ENCODE results near the gene CD6. TPM values are rescaled to one million over a fixed set of nuclear protein-coding genes. Genes with fewer than 3 reads are reported as not detected.
A peak's percentile ranks its signal among the peaks of the same experiment; 100 is the strongest.

The CD6 gene, protein sequence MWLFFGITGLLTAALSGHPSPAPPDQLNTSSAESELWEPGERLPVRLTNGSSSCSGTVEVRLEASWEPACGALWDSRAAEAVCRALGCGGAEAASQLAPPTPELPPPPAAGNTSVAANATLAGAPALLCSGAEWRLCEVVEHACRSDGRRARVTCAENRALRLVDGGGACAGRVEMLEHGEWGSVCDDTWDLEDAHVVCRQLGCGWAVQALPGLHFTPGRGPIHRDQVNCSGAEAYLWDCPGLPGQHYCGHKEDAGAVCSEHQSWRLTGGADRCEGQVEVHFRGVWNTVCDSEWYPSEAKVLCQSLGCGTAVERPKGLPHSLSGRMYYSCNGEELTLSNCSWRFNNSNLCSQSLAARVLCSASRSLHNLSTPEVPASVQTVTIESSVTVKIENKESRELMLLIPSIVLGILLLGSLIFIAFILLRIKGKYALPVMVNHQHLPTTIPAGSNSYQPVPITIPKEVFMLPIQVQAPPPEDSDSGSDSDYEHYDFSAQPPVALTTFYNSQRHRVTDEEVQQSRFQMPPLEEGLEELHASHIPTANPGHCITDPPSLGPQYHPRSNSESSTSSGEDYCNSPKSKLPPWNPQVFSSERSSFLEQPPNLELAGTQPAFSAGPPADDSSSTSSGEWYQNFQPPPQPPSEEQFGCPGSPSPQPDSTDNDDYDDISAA
- total RNA-seq, result 100 to 1,000 TPM; 254 to 438 TPM

DNA sequence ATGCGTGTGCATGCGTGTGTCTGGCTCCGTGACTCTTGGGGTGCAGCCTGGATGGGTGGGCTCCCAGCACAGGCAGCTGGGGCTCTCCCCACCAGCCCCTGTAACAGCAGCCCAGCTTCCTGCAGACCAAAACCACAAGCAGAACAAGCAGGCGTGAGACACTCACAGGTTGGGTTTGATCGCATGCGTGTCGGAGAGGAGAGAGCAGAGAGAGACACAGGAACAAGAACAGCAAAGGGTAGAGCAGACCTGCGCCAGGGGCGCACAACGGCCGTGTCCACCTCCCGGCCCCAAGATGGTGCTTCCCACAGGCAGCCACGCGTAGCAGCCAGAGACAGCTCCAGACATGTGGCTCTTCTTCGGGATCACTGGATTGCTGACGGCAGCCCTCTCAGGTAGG lies at the start of gene CD6:
Gene CD6, plus strand, starts transcription at position 161 of the 400 bp plus-strand sequence. Its CDS starts 186 bp downstream, at position 347.
- ATAC-seq (replicated peaks), result peak; percentile 60
- Mint-ChIP-seq H3K27me3 (no peaks in the 10 kb centered on the region), H3K9me3 (no peaks in the 10 kb centered on the region), H3K27ac (peak within 1 kb of the TSS; percentile 99), H3K4me1 (peaks cover 8% of the 10 kb centered on the region), H3K36me3 (ENCODE audit: low read depth) (peaks cover 53% of the 10 kb centered on the region), H3K4me3 (peak within 1 kb of the TSS; percentile 93)

DNA sequence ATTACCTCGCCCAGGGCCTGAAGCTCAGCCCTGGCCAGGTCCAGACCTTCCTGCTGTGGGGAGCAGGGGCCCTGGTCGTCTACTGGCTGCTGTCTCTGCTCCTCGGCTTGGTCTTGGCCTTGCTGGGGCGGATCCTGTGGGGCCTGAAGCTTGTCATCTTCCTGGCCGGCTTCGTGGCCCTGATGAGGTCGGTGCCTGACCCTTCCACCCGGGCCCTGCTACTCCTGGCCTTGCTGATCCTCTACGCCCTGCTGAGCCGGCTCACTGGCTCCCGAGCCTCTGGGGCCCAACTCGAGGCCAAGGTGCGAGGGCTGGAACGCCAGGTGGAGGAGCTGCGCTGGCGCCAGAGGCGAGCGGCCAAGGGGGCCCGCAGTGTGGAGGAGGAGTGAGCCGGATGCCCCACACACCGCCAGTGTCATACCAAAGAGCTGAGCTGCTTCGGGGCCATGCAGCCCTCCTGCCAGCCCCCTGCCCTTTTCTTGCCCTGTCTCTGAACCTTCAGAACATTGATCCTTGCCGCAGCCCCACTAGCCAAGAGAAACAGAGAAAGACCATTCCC lies 49.6 kb upstream of the CD6 start:
- Mint-ChIP-seq H3K36me3 (ENCODE audit: low read depth) (peaks cover 67% of the 10 kb centered on the region), H3K9me3 (no peaks in the 10 kb centered on the region), H3K27me3 (peaks cover 13% of the 10 kb centered on the region), H3K27ac (no peak overlapping the region), H3K4me1 (peaks cover 15% of the 10 kb centered on the region), H3K4me3 (no peak overlapping the region)
- ATAC-seq (replicated peaks), result no peak

DNA sequence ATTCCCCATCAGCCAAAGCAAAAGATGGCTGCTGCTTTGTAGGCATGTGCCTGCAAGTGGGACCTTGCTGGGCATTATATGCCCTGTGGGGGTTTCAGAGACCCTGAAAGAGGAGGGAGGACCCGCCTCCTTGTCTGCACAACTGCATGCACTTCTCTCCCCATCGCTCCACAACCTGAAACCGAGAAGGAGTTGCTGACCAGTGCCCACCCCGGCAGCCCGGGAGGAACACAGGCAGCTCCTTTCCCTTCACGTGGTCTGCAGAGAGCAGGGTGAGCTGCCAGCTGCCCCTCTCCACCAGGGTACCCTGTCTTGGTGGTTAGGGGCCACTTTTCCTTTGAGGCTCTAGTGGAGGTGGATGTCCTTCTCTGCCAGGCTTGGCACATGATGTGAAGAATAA lies 48.6 kb upstream of the CD6 start:
- H3K9me3 Mint-ChIP-seq, result no peaks in the 10 kb centered on the region
- H3K4me3 Mint-ChIP-seq, result no peak overlapping the region
- H3K4me1 Mint-ChIP-seq, result peaks cover 10% of the 10 kb centered on the region
- peaks cover 63% of the 10 kb centered on the region for H3K36me3 Mint-ChIP-seq (ENCODE audit: low read depth)
- H3K27ac Mint-ChIP-seq, result no peak overlapping the region
- H3K27me3 Mint-ChIP-seq, result peaks cover 13% of the 10 kb centered on the region
- no peak for ATAC-seq (replicated peaks)

DNA sequence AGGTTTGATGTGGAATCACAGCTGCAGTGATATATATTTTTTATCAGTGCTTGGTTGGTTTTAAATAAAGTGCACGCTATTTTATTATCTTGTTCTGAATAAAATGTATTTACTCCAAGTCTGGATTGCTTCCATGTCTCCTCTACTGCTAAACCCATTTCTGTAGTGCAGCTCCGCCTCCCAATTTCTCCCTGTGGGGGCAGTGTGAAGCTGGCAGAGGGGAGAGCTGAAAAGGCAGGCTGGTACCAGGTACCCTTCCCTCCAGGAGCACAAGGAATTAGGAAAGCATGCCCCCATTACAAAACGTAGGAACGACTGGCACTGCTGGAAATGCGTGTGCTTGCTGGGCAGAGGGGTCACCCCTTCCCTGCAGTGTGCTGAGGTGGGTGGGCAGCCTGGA lies 48.2 kb upstream of the CD6 start:
- ATAC-seq (replicated peaks), result no peak
- H3K36me3 Mint-ChIP-seq (ENCODE audit: low read depth), result peaks cover 59% of the 10 kb centered on the region
- peaks cover 10% of the 10 kb centered on the region for H3K4me1 Mint-ChIP-seq
- peak overlapping the region; percentile 17 for H3K4me3 Mint-ChIP-seq
- no peaks in the 10 kb centered on the region for H3K9me3 Mint-ChIP-seq
- no peak overlapping the region for H3K27ac Mint-ChIP-seq
- peaks cover 13% of the 10 kb centered on the region for H3K27me3 Mint-ChIP-seq

DNA sequence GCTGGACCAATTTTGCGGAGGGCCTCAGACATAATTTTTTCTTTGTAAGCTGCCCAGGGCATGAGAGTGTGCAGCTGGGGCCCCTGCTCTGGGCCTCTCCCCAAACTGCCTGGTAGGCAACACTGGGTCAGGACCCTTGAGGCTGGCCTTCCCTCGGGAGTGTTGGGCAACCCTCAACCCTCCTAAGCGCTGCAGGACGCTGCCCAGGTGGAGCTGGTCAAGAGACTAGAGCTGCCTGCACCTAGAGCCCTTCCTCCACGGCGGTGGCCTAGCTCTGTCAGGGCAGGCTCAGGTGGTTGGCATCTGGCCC lies 47.7 kb upstream of the CD6 start:
- no peak overlapping the region for H3K27ac Mint-ChIP-seq
- peak; percentile 14 for ATAC-seq (replicated peaks)
- peak overlapping the region; percentile 17 for H3K4me3 Mint-ChIP-seq
- peaks cover 54% of the 10 kb centered on the region for H3K36me3 Mint-ChIP-seq (ENCODE audit: low read depth)
- peaks cover 13% of the 10 kb centered on the region for H3K27me3 Mint-ChIP-seq
- peaks cover 10% of the 10 kb centered on the region for H3K4me1 Mint-ChIP-seq
- no peaks in the 10 kb centered on the region for H3K9me3 Mint-ChIP-seq

DNA sequence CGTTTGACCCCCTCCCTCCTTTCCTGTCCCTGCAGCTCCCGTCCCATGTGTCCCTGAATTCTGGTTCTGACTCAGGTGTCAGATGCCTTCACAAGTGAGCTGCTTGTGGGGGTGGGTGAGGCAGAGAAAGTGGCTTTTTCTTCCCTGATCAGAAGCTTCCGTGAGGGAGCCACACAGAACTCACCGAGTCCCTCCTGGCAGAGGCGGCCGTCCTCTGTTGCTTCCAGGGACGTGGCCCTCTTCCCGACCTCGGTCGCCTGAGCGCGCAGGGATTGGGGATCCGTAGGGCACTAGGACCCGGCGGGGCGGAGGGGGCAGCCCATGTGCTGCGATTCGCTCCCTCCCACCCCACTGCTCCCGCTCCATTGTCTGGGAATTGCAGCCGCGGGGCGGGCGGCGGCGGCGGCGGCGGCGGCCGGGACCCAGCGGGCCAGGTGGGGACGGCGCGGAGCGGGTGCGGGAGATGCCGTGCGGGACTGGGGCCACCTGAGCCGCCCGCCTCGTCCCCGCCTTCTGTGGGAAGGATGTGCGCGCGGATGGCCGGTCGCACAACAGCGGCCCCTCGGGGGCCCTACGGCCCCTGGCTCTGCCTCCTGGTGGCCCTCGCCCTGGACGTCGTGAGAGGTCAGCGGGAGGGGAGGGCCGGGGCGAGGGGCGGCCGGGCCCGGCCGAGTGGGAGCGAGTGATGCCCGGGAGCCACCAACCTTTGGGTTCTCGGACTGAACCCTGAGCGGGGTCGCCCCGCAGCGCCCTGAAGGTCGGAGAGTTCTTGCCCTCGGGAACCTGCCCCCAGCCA lies 47.2 kb upstream of the CD6 start, which contains the start of gene TMEM132A:
Gene TMEM132A, plus strand, starts transcription at position 351 of the 796 bp plus-strand sequence. Its CDS starts 174 bp downstream, at position 525.
- no peak within 1 kb of the TSS for H3K27ac Mint-ChIP-seq
- H3K36me3 Mint-ChIP-seq (ENCODE audit: low read depth), result peaks cover 49% of the 10 kb centered on the region
- H3K27me3 Mint-ChIP-seq, result peaks cover 13% of the 10 kb centered on the region
- no peaks in the 10 kb centered on the region for H3K9me3 Mint-ChIP-seq
- peak within 1 kb of the TSS; percentile 51 for H3K4me3 Mint-ChIP-seq
- peak; percentile 28 for ATAC-seq (replicated peaks)
- peaks cover 10% of the 10 kb centered on the region for H3K4me1 Mint-ChIP-seq

DNA sequence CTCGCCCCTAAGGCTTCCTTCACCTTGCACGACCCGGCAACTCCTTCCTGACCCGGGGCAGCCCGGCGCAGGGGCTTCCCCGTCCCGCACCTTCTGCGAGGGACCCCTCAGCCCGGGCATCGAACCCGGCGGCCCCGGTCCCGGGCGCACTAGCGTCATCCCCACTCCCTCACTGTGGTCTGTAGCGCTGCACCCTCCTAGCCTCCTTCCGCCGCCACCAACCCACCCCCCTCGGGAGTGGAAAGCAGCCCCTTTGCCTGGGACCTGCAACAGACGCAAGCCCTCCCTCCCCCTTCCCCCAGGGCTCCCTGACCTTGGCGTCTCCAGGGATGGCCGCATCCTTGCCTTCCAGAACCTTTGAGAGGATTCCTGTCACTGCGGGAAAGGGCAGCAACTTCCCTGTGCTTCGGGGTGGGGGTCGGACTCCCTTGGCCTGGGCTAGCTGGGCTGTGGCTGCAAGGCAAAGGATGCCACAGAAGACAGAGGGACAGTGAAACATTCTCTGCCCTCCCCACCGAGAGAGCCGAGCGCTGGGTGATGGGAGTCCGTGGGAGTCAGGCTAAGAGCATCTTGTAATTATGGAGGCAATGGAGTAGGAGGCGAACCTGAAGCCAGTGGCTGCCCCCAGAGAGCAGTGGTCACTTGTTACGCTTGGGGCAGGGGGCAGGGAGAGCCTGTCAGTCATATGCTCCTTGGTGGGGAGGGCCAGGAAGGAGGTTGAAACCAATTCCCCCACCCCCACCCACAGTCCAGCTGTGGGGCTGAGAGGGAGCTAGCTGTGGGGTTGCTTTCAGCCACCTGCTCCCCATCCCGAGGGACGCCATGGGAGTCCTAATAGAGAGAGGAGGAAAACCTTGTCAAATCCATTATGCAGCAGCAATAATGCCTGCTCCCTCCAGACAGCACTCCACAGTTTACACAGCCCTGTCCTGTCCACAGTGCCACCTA lies 46.3 kb upstream of the CD6 start:
- H3K4me1 Mint-ChIP-seq, result peaks cover 10% of the 10 kb centered on the region
- no peak overlapping the region for H3K27ac Mint-ChIP-seq
- peak; percentile 24 for ATAC-seq (replicated peaks)
- H3K27me3 Mint-ChIP-seq, result peaks cover 13% of the 10 kb centered on the region
- peak overlapping the region; percentile 51 for H3K4me3 Mint-ChIP-seq
- H3K9me3 Mint-ChIP-seq, result no peaks in the 10 kb centered on the region
- H3K36me3 Mint-ChIP-seq (ENCODE audit: low read depth), result peaks cover 40% of the 10 kb centered on the region

DNA sequence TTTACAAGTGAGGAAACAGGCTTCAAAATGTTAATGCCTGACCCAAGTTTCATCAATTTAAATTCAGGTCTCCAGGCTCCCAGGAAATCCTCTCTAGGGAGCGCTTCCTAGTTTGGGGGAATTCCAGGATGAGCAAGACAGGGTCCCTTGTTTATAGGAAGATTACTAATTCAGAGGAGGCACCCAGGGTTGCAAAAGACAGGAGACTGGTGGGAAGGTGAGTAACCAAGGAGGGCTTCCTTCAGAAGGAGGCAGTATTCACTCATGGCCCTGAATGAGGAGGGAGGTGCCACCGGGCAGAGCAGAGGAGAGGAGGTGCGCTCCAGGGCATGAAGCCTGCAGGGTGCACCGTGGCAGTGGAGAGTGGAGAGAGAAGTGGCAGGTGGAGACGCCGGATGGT lies 45.6 kb upstream of the CD6 start:
- ATAC-seq (replicated peaks), result peak; percentile 54
- Mint-ChIP-seq H3K36me3 (ENCODE audit: low read depth) (peaks cover 33% of the 10 kb centered on the region), H3K27ac (no peak overlapping the region), H3K27me3 (peaks cover 13% of the 10 kb centered on the region), H3K4me1 (peaks cover 10% of the 10 kb centered on the region), H3K4me3 (peak overlapping the region; percentile 51), H3K9me3 (no peaks in the 10 kb centered on the region)

DNA sequence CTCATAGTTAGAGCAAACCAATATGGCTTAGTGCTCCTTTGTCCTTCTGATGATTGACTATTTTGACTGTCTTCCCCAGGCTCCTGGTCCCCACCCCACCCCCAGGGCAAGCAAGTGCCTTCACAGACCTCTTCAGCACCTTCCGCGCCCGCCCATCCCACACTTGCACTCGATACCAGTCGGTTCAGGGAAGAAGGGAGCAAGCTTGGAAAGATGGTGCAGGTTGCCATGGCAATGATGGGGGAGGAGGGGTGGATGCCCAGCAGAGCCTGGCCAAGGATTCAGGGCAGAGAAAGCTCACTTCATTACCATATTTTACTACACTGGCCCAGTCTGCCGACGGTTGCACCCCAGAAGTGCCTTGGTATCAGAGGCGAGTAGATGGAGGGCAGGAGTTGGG lies 45.0 kb upstream of the CD6 start:
- Mint-ChIP-seq H3K9me3 (no peaks in the 10 kb centered on the region), H3K27me3 (peaks cover 13% of the 10 kb centered on the region), H3K4me3 (no peak overlapping the region), H3K36me3 (ENCODE audit: low read depth) (peaks cover 27% of the 10 kb centered on the region), H3K4me1 (peaks cover 10% of the 10 kb centered on the region), H3K27ac (no peak overlapping the region)
- ATAC-seq (replicated peaks), result no peak

DNA sequence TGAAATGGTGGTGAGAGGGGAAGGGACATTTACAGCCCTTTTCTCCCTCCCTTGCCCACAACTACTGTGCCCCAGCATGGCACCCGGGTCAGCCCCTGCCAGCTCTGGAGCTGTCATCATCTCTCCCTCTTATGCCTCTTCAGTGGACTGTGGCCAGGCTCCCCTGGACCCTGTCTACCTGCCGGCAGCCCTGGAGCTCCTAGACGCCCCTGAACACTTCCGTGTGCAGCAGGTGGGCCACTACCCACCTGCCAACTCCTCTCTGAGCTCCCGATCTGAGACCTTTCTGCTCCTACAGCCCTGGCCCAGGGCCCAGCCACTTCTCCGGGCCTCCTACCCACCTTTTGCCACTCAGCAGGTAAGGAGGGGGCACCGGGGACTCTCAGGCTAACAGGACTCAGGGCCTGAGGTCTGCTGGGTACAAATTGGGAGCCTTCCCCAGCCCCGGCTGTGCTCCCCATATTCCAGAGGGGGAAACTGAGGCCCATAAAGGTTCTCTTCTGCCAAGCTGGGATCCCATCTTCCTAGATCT lies 44.4 kb upstream of the CD6 start:
- no peak for ATAC-seq (replicated peaks)
- H3K9me3 Mint-ChIP-seq, result no peaks in the 10 kb centered on the region
- H3K27ac Mint-ChIP-seq, result no peak overlapping the region
- H3K27me3 Mint-ChIP-seq, result peaks cover 13% of the 10 kb centered on the region
- peaks cover 21% of the 10 kb centered on the region for H3K36me3 Mint-ChIP-seq (ENCODE audit: low read depth)
- no peak overlapping the region for H3K4me3 Mint-ChIP-seq
- H3K4me1 Mint-ChIP-seq, result peaks cover 10% of the 10 kb centered on the region

DNA sequence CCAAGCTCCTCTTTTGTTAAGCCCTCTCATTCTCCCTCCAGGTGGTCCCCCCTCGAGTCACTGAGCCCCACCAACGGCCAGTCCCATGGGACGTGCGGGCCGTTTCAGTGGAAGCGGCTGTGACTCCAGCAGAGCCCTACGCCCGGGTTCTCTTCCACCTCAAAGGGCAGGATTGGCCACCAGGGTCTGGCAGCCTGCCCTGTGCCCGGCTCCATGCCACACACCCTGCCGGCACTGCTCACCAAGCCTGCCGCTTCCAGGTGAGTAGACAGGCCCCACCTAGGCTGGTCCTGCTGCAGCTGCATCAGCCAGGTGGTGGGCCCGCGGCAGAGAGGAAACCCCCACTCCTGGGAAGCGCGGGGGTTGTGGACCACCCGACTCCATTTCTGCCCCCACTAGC lies 43.9 kb upstream of the CD6 start:
- Mint-ChIP-seq H3K9me3 (no peaks in the 10 kb centered on the region), H3K27me3 (peaks cover 9% of the 10 kb centered on the region), H3K36me3 (ENCODE audit: low read depth) (peaks cover 16% of the 10 kb centered on the region), H3K4me3 (no peak overlapping the region), H3K4me1 (peaks cover 5% of the 10 kb centered on the region), H3K27ac (no peak overlapping the region)
- ATAC-seq (replicated peaks), result no peak

DNA sequence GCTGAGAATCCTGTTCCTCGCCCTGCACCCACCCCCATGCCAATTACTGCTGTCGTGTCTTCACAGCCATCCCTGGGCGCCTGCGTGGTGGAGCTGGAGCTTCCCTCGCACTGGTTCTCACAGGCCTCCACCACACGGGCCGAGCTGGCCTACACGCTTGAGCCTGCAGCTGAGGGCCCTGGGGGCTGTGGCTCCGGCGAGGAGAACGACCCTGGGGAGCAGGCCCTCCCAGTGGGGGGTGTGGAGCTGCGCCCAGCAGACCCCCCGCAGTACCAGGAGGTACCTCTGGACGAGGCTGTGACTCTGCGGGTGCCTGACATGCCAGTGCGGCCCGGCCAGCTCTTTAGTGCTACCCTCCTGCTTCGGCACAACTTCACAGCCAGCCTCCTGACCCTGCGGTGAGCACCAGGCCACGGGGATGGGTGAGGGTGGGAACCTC lies 42.9 kb upstream of the CD6 start:
- Mint-ChIP-seq H3K27me3 (peaks cover 9% of the 10 kb centered on the region), H3K4me1 (peaks cover 5% of the 10 kb centered on the region), H3K27ac (no peak overlapping the region), H3K9me3 (no peaks in the 10 kb centered on the region), H3K36me3 (ENCODE audit: low read depth) (peaks cover 6% of the 10 kb centered on the region), H3K4me3 (no peak overlapping the region)
- no peak for ATAC-seq (replicated peaks)

DNA sequence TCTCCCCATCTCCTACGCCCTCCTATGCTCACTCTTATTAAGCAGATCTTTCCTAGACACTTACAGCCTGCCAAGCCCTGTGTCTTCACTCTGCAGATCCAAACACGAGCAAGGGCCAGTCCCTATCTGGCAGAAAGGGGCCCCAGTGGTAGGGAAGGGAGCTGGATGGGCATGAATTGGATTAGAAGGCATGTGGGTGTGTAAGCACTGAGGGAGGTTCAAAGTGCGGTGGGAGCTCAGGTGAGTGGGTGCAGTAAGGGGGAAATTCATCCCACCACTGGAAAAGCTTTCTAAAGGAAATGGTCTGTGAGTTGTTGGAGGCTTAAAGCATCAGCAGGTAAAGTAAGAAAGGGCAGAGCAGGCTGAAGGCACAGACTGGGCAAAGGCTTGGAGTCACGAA lies 41.7 kb upstream of the CD6 start:
- H3K27ac Mint-ChIP-seq, result no peak overlapping the region
- H3K9me3 Mint-ChIP-seq, result no peaks in the 10 kb centered on the region
- peaks cover 5% of the 10 kb centered on the region for H3K4me1 Mint-ChIP-seq
- peaks cover 11% of the 10 kb centered on the region for H3K27me3 Mint-ChIP-seq
- no peak overlapping the region for H3K4me3 Mint-ChIP-seq
- H3K36me3 Mint-ChIP-seq (ENCODE audit: low read depth), result no peaks in the 10 kb centered on the region
- no peak for ATAC-seq (replicated peaks)

Data from activated T-helper 17 cell treated with anti-CD3 and anti-CD28 coated beads, Interleukin-2, amount 50 U/mL, for 72 hours (primary cell).